HepG2 (cell line): ENCODE measurements around the gene HMGB3.

Experiments used
- CTCF ChIP-seq: sonication (generic); formaldehyde crosslinking; IDR thresholded peaks from 2 replicates; pipeline ENCODE4 v1.5.0; 2020; ENCODE audit warnings: mild to moderate bottlenecking, missing genetic modification reagents, moderate library complexity
- DNMT1 ChIP-seq: sonication (generic); formaldehyde crosslinking; IDR thresholded peaks from 2 replicates; pipeline ENCODE4 v1.5.1; 2020; ENCODE audit warnings: mild to moderate bottlenecking, missing genetic modification reagents
- POLR2AphosphoS5 ChIP-seq: IDR thresholded peaks from 2 replicates; pipeline ENCODE4 v1.6.1; 2012; ENCODE audit warnings: low read depth, low read length
- REST ChIP-seq, 2 experiments: IDR thresholded peaks; 2 replicates each; pipeline ENCODE4 v1.6.1; 2011 to 2012; ENCODE audit warnings: low read length in 2 of 2, borderline replicate concordance in 1 of 2, low read depth in 1 of 2, mild to moderate bottlenecking in 1 of 2, moderate library complexity in 1 of 2
- ZSCAN30 ChIP-seq: sonication (generic); formaldehyde crosslinking; IDR thresholded peaks from 2 replicates; pipeline ENCODE4 v1.5.0; 2020; ENCODE audit warnings: mild to moderate bottlenecking, missing genetic modification reagents
- TF ChIP-seq, protein P1 (sequence below), 2 experiments: sonication (generic) in 1 of 2; formaldehyde crosslinking in 1 of 2; IDR thresholded peaks; 2 replicates each; pipeline versions ENCODE4 v1.4.0 to v1.6.1; 2018 to 2020; ENCODE audit warnings: missing genetic modification reagents in 2 of 2, borderline replicate concordance in 1 of 2, low read depth in 1 of 2, mild to moderate bottlenecking in 1 of 2, missing biosample characterization in 1 of 2

DNA sequence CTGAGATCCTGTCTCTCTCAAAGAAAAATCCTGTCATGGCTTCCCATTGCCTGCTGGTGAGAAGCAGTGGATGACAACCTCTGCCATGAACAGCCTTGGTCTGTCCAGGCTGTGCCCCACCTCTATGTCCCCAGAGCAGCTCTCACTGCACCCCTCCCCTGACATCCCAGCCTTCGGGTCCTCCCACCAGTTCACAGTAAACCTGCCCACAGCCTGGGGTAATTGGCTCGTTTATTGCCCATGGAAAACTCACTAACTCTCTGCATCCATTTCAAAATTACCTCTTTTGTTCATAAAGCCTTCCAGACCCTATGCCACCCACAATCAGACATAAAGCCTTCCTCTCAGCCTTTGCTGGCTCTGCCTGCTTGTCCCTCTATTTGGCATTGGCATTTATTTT, 10.7 kb upstream of the HMGB3 start:
- TF ChIP-seq DNMT1 (CRISPR knock-in tag), result no peak
- TF ChIP-seq POLR2AphosphoS5, result no peak
- TF ChIP-seq, protein P1, sequence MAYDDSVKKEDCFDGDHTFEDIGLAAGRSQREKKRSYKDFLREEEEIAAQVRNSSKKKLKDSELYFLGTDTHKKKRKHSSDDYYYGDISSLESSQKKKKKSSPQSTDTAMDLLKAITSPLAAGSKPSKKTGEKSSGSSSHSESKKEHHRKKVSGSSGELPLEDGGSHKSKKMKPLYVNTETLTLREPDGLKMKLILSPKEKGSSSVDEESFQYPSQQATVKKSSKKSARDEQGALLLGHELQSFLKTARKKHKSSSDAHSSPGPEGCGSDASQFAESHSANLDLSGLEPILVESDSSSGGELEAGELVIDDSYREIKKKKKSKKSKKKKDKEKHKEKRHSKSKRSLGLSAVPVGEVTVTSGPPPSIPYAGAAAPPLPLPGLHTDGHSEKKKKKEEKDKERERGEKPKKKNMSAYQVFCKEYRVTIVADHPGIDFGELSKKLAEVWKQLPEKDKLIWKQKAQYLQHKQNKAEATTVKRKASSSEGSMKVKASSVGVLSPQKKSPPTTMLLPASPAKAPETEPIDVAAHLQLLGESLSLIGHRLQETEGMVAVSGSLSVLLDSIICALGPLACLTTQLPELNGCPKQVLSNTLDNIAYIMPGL (CRISPR knock-in tag; IDR thresholded peaks at IDR 0.05; ENCODE audit: borderline replicate concordance in 1 of 2, low read depth in 1 of 2), result no peak
- no peak for TF ChIP-seq REST (IDR thresholded peaks at IDR 0.05; ENCODE audit: borderline replicate concordance in 1 of 2, low read depth in 1 of 2, low read length in 2 of 2)
- TF ChIP-seq CTCF (CRISPR knock-in tag), result no peak
- TF ChIP-seq ZSCAN30 (CRISPR knock-in tag), result no peak
